Lower leg skin (tissue), 3 donors: ENCODE measurements around the gene CASK.

ENCODE experiments used
- POLR2A ChIP-seq, 2 donors: fragments of 450-650 bp; IDR thresholded peaks; one replicate each; pipeline ENCODE4 v1.6.1; 2016 to 2017; ENCODE audit warnings: antibody characterized with exemption in 2 of 2, mild to moderate bottlenecking in 1 of 2, moderate library complexity in 1 of 2
- TF ChIP-seq, protein P1 (sequence below), 3 donors: fragments of 450-650 bp; IDR thresholded peaks; one replicate each; pipeline ENCODE4 v1.5.1; 2016; ENCODE audit warnings: antibody characterized with exemption in 3 of 3, mild to moderate bottlenecking in 3 of 3, moderate library complexity in 2 of 3

DNA sequence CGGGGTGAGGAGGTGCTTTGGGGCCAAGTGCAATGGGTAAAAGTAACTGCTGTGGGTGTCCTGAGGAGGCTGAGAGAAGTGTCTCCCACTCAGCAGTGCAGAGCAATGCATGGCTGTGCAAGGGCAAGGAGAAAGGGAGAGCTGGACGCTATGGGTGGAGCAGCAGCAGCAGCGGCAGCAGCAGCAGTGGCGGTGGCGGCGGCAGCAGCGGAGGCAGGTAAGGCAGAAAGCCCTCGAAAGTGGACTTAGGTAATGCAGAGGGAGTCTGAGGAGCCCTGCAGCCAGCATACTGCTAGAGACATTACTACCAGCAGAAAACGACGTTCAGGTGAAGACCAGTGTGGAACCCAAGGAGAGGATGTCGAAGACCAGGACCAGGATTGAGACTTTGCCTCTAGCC is 394.1 kb downstream of the CASK start:
- TF ChIP-seq, protein P1, sequence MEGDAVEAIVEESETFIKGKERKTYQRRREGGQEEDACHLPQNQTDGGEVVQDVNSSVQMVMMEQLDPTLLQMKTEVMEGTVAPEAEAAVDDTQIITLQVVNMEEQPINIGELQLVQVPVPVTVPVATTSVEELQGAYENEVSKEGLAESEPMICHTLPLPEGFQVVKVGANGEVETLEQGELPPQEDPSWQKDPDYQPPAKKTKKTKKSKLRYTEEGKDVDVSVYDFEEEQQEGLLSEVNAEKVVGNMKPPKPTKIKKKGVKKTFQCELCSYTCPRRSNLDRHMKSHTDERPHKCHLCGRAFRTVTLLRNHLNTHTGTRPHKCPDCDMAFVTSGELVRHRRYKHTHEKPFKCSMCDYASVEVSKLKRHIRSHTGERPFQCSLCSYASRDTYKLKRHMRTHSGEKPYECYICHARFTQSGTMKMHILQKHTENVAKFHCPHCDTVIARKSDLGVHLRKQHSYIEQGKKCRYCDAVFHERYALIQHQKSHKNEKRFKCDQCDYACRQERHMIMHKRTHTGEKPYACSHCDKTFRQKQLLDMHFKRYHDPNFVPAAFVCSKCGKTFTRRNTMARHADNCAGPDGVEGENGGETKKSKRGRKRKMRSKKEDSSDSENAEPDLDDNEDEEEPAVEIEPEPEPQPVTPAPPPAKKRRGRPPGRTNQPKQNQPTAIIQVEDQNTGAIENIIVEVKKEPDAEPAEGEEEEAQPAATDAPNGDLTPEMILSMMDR (IDR thresholded peaks at IDR 0.05): no peak
- no peak for TF ChIP-seq POLR2A (IDR thresholded peaks at IDR 0.05)
